ENCODE results near the gene NAIF1. TPM values are rescaled to one million over a fixed set of nuclear protein-coding genes. Genes with fewer than 3 reads are reported as not detected.

Gene NAIF1
- total RNA-seq, 1 donor from 2014 or later, result 6.2 TPM

DNA sequence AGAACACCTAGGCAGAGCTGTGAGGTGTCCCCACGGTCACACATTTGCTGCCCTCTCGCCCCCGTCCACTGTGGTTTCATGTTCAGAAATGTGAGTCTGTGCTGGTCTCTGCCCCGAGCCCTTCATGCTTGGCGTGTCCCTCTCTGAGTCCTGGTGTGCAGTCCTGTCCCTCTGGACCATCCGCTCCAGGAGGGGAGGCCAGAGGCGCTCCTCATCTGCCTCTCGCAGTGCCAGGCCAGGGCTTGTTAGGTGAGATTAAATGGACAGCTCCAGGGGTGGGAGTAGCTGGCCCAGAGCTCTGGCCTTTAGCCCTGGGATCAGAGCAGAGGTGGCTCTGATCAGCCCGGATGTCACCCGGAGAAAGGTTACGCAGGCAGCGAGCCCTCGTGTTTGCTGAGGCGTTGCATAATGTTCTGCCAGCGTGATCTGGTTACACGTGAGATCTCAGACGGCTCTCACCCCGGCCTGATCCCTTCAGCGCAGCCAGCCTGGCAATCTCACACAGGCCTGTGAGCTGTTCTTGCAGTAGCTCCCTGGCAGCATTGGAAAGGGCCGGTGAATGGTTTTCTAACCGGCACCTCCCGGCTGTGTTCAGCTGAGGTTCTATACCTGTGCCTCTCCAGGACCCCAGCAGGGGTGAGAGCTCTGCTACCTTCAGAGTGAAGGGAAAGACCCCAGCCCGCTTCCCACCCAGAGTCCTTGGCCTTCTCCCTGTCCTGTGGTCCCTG lies 35.9 kb upstream of the NAIF1 start:
- intact Hi-C loops (cut with DNase I), result no loop called here

GRCh38 chr9:128102196-128102595 lies 35.1 kb upstream of the NAIF1 start:
- intact Hi-C loops (cut with DNase I), result no loop called here
- no peak for DNase-seq (ENCODE audit: low spot score)

More for the DNA sequence above, 35.9 kb upstream of the NAIF1 start:
- DNase-seq (ENCODE audit: low spot score), result no peak

GRCh38 chr9:128101690-128102089 lies 34.6 kb upstream of the NAIF1 start:
- intact Hi-C loops (cut with DNase I), result no loop called here

GRCh38 chr9:128101231-128101661 lies 34.1 kb upstream of the NAIF1 start:
- intact Hi-C loops (cut with DNase I), result no loop called here
- DNase-seq (ENCODE audit: low spot score), result no peak

More at GRCh38 chr9:128101690-128102089, 34.6 kb upstream of the NAIF1 start:
- DNase-seq (ENCODE audit: low spot score), result no peak

GRCh38 chr9:128100581-128100980 lies 33.5 kb upstream of the NAIF1 start:
- intact Hi-C loops (cut with DNase I), result no loop called here

DNA sequence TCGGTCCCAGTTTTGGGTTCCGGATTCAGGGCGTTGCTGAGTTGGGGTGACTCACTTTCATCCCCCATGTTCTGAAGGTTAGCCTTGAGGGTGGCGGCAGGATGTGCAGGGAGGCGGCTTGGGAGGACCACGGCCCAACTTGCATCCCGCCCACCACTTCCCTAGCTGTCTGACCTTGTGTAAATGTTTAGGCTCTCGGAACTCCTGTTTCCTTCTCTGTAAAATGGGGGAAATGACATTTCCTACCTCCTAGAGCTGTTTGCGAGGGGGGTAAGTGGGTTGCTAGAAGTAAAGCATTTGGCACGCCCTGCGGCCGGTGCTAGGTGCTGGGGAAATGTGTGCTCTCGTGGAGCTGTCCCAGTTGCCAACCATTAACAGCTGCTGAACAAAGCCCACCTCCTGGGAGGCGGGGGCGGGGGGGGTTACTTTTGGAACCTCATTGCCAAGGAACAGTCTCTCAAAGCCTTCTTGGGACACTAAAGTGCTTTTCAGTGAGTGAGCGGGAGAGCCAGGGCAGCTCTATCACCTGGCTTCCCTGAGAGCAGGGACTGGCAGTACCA lies 32.9 kb upstream of the NAIF1 start:
- no peak for DNase-seq (ENCODE audit: low spot score)
- intact Hi-C loops (cut with DNase I), result loop anchor here (2.0 kb wide), 2 partner anchors 27 to 31 kb away; partner anchors contain the start of genes PTGES2 and SLC25A25

More at GRCh38 chr9:128100581-128100980, 33.5 kb upstream of the NAIF1 start:
- DNase-seq (ENCODE audit: low spot score), result no peak

DNA sequence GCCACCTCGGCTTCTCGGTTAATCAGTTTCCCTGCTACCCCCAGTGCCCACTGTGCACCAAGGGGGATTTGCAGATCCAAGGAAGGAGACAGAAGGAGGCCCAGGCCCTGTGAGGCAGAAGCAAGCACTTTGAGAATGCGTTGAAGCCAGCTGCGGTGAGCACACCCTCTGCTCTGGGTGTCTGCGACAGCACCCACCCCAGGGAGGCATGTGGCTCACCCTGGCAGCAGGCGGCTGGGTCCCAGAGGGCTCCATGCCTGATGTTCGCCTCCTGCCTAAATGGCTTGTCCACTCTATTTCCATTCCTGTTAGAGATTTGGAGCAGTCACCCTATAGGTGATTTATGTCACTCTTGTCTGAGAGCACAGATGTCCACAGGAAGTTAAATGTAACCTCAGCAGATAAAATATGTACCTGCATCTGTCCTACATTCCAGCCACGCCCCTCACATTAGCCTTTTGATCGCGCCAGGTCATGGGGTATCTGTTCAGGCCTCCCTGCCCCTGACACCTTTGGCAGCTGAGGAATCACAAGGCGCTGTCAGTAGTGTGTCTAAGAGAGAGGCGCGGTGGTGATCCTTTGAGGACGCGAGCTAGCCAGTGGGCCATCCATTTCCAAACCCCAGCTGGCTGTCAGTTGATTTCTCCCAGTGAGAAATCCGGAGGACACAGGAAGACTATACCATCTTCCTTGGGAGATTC lies 32.3 kb upstream of the NAIF1 start:
- DNase-seq (ENCODE audit: low spot score), result no peak
- intact Hi-C loops (cut with DNase I), result loop anchor here (2.0 kb wide), 2 partner anchors 27 to 31 kb away; partner anchors contain the start of genes PTGES2 and SLC25A25

DNA sequence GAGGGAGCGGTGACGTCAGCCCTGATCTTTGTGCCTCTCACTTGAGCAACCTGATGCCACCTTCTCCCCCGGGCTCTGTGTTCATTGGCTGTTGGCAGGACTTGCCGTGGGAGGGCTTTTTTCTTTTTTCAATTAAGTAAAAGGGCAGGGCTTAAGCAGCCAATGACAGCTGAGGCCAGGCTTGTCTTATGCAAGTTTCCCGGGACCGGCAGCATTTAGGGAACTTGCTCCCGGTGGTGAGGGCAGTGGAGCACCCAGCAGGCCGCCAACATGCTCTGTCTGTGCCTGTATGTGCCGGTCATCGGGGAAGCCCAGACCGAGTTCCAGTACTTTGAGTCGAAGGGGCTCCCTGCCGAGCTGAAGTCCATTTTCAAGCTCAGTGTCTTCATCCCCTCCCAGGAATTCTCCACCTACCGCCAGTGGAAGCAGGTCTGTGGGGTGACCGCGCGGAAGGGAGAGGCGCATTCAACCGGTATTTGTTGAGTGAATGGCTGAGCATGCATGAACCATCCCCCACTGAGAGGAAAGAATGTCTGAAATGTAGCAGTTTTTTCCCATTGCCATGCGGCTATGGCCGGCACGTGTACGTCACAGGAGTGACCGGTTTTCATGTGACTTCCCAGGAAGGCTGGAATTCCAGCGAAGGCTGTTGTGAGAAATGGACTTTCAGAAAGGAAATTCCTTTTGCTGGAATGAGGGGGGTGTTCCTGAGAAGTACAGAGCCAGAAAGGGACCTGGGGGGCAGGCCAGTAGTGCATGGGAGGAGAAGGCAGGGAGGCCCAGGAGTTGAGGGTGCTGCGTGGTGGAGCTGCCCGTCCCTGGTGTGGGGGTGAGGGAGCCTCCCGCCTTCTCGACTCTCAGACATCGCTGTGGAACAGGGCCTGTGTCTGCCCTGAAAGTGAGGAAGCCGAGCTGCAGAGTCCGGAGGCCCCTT lies 31.4 kb upstream of the NAIF1 start:
- intact Hi-C loops (cut with DNase I), result loop anchor here (2.0 kb wide), 2 partner anchors 28 to 30 kb away; partner anchors contain the start of genes PTGES2 and SLC25A25

GRCh38 chr9:128097543-128098296 lies 30.6 kb upstream of the NAIF1 start:
- DNase-seq (ENCODE audit: low spot score), result no peak
- intact Hi-C loops (cut with DNase I), result loop anchor here (2.0 kb wide), 2 partner anchors 29 kb away; partner anchors contain the start of genes PTGES2 and SLC25A25

More for the DNA sequence above, 31.4 kb upstream of the NAIF1 start:
- peak; percentile 93 for DNase-seq (ENCODE audit: low spot score)

DNA sequence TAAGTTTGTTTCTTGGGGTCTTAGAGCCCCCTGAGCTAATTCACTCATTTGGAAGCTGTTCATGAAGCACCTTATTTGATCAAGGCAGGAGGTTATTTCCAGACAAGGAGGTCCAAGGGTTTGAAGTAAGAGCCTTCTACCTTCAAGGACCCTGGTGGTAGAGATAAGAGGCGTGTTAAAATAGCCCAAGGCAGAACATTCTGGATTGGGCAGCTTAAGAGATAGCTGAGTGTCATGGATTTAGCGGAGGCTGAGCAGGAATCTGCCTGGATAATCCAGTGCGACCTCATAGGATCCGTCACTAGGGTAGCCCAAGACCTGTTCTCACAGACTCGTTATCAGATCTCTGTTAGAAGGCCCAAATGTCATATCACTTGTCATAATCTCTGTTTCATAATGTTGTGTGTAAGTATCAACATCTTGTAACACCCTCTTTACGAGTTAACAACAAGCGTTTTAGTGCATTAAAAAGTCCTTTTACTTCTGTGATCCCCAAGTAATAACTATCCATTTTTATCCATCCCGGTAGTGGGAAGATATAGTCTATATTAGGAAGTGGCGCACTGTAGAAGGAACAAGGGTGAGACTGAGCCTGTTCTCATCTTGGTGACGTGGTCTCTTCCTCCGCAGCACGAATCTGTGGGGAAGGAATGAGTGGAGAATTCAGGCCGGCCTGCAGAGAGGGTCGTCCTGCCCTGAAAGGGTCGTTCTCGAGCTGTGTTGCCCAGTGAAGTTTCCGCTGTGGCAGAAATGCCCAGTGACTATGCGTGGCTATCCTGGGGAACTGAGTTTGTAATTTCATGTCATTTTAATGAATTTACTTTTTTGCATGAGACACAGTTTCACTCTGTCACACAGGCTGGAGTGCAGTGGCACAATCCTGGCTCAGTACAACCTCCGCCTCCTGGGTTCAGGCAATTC lies 29.8 kb upstream of the NAIF1 start:
- intact Hi-C loops (cut with DNase I), result no loop called here
- DNase-seq (ENCODE audit: low spot score), result no peak

DNA sequence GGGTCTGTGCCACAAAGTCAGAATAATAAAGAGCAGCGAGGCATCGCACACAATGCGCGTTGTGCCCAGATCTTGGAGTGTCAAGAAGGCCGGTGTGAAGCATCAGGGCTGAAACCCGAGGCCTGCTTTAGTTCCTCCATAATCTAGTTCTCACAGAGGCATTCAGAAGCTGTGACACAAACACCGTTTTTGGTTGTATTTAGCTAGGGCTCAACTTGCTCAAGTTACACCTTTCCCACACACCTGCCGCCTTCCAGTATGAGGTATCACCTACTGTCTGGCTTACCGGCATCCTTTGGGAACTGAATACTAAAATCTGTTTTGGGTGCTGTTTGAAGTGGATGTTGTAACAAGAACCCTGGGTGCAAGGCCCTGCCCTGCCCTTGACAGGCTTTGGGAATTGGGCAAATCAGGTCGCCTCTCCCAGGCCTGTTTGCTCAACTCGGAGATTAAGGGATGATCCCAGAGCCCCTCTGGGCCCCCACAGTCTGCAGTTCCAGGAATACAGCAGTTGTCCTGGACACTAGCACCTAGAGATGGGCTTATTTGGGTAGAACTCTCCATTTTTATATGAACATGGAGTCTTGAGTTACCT lies 27.9 kb upstream of the NAIF1 start:
- intact Hi-C loops (cut with DNase I), result no loop called here
- no peak for DNase-seq (ENCODE audit: low spot score)

DNA sequence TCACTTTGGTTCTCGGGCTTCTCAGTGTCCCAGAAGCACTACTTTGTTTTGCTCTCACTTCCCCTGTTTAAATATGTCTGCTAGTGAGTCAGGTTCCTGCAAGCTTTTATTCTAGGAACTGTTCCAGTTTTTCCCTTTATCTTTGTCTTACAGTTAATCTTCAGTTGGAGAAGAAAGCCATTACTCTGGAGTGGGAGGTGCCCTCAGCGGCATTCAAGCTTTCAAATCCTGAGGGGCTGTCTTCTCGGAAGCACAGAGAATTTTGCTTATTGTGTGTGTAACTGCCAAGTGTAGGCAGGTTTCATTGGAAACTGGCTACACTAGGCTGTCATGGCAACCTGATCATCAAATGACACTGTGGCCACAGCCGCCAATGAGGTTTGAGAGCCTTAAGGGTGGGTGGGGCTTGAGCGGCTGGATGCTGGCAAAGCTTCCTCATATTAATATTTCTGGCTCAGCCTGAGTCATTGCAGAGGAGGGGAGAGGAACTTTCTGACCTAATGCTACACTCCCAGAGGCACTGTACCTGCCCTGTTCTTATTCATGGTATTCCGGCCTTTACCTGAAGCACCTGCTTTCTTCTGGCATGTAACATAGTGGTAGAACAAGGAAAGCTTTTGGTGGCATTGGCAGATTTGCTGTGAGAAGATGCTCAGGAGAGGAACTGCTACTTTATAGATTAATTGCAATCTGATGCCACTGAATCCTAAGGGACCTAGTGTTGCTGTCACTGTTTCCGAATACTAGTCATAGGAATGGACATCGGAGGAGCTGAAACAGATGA lies 27.2 kb upstream of the NAIF1 start:
- intact Hi-C loops (cut with DNase I), result no loop called here
- peak; percentile 93 for DNase-seq (ENCODE audit: low spot score)

- no peak for DNase-seq (ENCODE audit: low spot score)
- intact Hi-C loops (cut with DNase I), result no loop called here
Observed at GRCh38 chr9:128093011-128093410, 25.9 kb upstream of the NAIF1 start.

DNA sequence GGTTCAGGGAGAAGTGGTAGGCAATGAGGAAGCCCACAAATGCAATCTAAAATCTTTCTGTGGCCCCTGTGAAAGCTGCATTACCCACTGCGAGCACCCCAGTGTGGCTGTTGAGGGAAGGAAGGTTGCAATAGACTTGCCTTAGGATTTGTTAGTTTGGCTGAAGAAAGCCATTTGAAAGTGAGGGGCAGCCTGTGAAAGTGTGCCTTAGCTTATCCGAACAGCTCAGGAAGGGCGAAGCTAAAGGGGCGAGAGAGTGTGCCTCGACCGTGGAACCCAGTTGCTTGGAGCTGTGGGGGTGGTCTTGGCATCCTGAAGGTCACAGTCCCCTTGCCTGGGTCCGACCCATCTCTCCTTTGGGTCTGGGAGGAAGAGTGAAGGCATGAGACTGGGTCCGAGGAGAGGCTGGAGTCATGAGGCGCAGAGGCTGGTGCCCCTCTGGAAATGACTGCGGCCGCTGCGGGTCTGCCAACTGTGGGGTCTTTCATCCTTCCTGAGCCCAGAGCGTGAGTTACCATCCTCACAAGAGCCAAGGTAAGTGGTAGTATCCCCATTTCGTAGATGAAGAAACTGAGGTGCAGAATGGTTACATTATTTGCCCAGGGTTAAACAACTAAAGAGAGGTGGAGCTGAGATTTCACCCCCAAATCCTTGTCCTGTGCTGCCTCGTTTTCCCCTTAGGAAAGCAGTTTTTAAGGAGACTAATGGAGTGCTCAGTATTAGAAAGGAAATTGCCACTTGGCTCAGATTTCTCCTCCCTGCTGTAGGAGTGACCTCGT lies 25.3 kb upstream of the NAIF1 start:
- no peak for DNase-seq (ENCODE audit: low spot score)

DNA sequence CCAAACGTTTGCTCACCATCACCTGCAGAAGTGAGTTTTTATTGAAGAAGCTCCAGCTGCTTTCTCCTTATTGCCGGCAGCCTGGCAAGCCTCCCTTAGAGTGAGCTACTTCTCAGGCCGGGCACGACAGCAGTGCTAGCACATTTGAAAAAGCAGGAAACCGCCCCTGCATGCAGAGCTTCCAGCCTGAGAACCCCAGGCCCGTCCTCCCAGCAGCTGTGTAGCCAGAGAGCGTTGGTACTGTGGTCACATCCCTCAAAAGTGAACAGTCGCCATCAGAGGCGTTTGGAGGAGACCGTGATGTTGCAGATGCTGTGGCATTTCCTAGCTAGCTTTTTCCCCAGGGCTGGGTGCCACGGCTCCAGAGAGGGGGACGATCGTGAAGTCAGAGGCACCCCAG lies 24.5 kb upstream of the NAIF1 start:
- intact Hi-C loops (cut with DNase I), result no loop called here
- DNase-seq (ENCODE audit: low spot score), result no peak

More for the DNA sequence above, 25.3 kb upstream of the NAIF1 start:
- intact Hi-C loops (cut with DNase I), result no loop called here

GRCh38 chr9:128091144-128091543 lies 24.0 kb upstream of the NAIF1 start:
- no peak for DNase-seq (ENCODE audit: low spot score)
- intact Hi-C loops (cut with DNase I), result no loop called here

All from cardiac septum (tissue), 1 donor.